C4-2B (cell line): Measurements from ENCODE around the gene GDF11.
A peak's percentile ranks its signal among the peaks of the same experiment; 100 is the strongest.

Source experiments
- H3K27ac ChIP-seq: fragments of 450-650 bp; 2 replicates; pipeline ENCODE4 v1.5.1; 2017
- CTCF ChIP-seq: fragments of 450-650 bp; conservative IDR thresholded peaks from 2 replicates; pipeline ENCODE4 v1.5.1; 2017; ENCODE audit warnings: mild to moderate bottlenecking
- ZFX ChIP-seq: fragments of 450-650 bp; IDR thresholded peaks from 2 replicates; pipeline ENCODE4 v1.6.1; 2017

GDF11 gene

GRCh38 chr12:55795950-55796349 lies 53.0 kb downstream of the GDF11 start:
- no peak for TF ChIP-seq CTCF
- TF ChIP-seq ZFX = no peak
- no peak overlapping the region for H3K27ac ChIP-seq

GRCh38 chr12:55797068-55797467 lies 54.1 kb downstream of the GDF11 start:
- peak; percentile 72 for TF ChIP-seq CTCF
- no peak for TF ChIP-seq ZFX
- H3K27ac ChIP-seq = no peak overlapping the region

GRCh38 chr12:55797550-55797949 lies 54.6 kb downstream of the GDF11 start:
- TF ChIP-seq ZFX (no peak), CTCF (no peak)
- H3K27ac ChIP-seq = no peak overlapping the region
